ENCODE measurements around the gene ZNF92.
A peak's percentile ranks its signal among the peaks of the same experiment; 100 is the strongest.

The ZNF92 gene

DNA sequence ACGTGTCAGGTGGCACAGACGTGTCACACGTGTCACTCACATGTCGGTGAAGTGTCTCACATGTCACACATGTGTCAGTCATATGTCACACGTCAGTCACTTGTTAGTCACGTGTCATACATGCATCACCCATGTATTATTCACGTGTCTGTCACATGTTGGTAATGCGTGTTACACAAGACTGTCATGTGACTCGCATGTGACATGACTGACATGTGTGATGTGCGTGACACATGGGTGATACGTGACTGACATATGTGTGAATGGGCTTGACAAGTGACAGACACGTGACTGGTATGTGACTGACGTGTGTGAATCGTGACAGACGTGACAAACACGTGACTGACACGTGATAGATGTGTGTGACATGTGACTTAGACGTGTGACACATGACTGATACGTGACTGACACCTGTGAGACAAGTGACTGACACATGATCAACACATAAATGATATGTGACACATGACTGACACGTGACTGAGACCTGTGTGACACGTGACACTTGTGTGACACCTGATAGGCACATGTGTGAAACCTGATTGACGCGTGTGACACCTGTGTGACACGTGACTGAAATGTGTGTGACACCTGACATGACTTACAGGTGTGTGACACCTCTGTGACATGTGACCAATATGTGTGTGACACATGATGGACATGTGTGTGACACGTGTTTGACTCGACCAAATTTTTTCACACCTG is 56.1 kb downstream of the ZNF92 start:
- TF ChIP-seq, protein P1, sequence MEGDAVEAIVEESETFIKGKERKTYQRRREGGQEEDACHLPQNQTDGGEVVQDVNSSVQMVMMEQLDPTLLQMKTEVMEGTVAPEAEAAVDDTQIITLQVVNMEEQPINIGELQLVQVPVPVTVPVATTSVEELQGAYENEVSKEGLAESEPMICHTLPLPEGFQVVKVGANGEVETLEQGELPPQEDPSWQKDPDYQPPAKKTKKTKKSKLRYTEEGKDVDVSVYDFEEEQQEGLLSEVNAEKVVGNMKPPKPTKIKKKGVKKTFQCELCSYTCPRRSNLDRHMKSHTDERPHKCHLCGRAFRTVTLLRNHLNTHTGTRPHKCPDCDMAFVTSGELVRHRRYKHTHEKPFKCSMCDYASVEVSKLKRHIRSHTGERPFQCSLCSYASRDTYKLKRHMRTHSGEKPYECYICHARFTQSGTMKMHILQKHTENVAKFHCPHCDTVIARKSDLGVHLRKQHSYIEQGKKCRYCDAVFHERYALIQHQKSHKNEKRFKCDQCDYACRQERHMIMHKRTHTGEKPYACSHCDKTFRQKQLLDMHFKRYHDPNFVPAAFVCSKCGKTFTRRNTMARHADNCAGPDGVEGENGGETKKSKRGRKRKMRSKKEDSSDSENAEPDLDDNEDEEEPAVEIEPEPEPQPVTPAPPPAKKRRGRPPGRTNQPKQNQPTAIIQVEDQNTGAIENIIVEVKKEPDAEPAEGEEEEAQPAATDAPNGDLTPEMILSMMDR (conservative IDR thresholded peaks at IDR 0.05; ENCODE audit: control insufficient read depth, insufficient read depth, low read depth, low read length) = no peak
- DNase-seq (ENCODE audit: low read depth) = no peak
- no peak overlapping the region for H3K4me3 ChIP-seq (ENCODE audit: control insufficient read depth, low read depth, low read length)

DNA sequence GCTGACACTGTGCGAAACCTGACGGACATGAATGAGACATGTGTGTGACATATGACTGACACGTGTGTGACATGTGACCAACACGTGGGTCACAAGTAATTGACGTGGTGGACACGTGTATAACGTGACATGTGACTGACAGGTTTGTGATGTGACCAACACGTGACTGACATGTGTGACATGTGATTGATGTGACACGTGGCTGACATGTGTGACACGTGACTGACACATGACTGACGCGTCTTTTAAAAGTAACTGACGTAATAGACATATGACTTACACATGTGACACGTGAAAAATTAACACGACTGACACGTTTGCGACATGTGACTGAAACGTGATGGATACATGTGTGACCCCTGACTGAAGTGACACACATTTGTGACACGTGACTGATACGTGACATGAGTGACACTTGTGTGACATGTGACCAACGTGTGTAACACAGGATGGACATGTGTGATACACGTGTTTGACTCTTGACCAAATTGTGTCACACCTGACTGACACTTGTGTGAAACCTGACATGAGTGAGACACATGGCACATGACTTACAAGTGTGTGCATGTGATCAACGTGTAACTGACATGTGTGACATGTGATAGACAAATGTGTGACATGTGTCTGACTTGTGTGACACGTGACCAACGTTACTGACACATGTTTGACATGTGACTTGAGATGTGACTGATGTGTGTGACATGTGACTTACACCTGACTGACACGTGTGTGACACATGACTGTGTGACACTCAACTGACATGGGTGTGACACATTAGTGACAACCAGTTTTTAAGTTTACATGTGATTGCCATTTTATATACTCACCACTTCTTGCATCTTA is 56.9 kb downstream of the ZNF92 start:
- DNase-seq (ENCODE audit: low read depth) = no peak
- TF ChIP-seq, protein P1 (conservative IDR thresholded peaks at IDR 0.05; ENCODE audit: control insufficient read depth, insufficient read depth, low read depth, low read length) = no peak
- no peak overlapping the region for H3K4me3 ChIP-seq (ENCODE audit: control insufficient read depth, low read depth, low read length)

DNA sequence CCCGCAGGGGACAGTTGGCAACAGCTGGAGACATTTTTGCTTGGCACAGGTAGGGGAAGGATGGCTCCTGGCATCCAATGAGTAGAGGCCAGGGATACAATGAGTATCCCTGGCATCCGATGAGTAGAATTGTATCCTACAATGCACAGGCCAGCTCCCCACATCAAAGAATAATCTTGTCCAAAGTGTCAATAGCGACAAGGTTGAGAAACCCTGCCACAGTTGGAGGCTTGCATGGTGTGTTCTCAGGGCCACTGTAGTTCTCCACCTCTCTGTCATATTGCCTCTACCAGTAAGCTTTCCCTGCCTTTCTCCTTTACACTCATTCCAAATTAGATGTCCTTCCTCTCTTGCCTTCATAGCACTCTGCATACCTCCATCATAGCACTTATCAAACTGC is 60.7 kb downstream of the ZNF92 start:
- TF ChIP-seq, protein P1 (conservative IDR thresholded peaks at IDR 0.05; ENCODE audit: control insufficient read depth, insufficient read depth, low read depth, low read length) = no peak
- DNase-seq (ENCODE audit: low read depth) = no peak
- H3K4me3 ChIP-seq (ENCODE audit: control insufficient read depth, low read depth, low read length) = no peak overlapping the region

DNA sequence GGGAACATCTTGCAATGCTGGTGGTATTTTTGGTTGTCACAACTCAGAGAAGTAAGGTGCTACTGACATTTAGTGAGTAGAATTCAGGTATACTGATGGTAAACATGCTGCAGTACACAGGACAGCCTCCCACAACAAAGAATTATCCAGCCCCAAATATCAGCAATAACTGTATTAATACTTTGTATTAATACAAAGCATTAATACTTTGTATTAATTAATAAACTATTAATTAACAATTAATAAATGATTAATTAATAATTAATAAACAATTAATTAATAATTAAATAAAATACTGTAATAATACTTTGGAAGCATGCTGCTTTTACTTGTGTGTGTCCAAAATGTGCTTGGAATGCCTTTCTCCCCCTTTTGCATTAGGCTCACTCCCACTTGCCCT is 62.5 kb downstream of the ZNF92 start:
- no peak overlapping the region for H3K4me3 ChIP-seq (ENCODE audit: control insufficient read depth, low read depth, low read length)
- no peak for DNase-seq (ENCODE audit: low read depth)
- TF ChIP-seq, protein P1 (conservative IDR thresholded peaks at IDR 0.05; ENCODE audit: control insufficient read depth, insufficient read depth, low read depth, low read length) = no peak

DNA sequence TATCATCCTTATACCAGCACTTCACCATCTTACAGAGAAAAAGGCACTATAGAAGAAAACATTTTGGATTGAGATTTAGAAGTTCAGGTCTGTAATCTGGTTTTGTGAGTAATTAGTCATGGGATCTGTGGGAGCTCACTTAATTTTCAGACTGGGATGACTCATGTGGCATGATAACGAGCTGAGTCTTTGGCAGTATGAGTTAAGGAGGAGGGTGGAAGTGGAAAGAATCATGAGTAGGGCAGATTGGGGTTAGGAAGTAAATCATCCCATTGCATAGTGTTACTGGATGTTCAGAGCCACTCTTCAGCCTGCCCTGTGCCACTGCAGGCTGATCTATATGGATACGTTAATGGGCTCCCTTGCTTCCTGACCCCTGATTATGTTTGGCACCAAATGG is 64.9 kb downstream of the ZNF92 start:
- H3K4me3 ChIP-seq (ENCODE audit: control insufficient read depth, low read depth, low read length) = no peak overlapping the region
- peak; percentile 97 for DNase-seq (ENCODE audit: low read depth)
- TF ChIP-seq, protein P1 (conservative IDR thresholded peaks at IDR 0.05; ENCODE audit: control insufficient read depth, insufficient read depth, low read depth, low read length) = no peak

DNA sequence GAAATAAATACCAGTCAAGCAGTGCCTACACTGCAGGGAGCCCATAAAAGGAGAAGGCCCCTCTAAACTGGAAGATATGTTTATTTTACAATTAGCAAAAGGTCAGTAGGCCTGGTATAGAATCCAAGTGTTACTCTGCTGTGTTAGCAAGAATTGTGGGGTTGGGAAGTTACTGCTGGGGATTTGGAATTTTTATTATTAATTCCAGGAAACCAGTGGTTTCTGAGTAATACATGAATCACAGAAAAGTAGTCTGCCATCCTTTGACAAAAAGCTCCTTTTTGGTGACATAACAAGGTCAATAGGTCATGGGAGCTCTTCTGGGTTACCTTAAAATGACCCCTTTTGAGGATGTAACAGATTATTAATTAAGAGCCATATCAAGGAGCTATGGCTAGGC is 67.4 kb downstream of the ZNF92 start:
- TF ChIP-seq, protein P1 (conservative IDR thresholded peaks at IDR 0.05; ENCODE audit: control insufficient read depth, insufficient read depth, low read depth, low read length) = no peak
- DNase-seq (ENCODE audit: low read depth) = peak; percentile 86
- no peak overlapping the region for H3K4me3 ChIP-seq (ENCODE audit: control insufficient read depth, low read depth, low read length)
